Stimulated activated CD8-positive, alpha-beta memory T cell treated with anti-CD3 and anti-CD28 coated beads, Interleukin-15, amount 100 ng/mL, for 4 hours (primary cell): Measurements from ENCODE around the gene PGP.
"Not testable (repeated sequence)": the region's sequence is repeated elsewhere in the genome, so short reads cannot be mapped to it uniquely, and the experiment has no call there.

ENCODE experiments used
- DNase-seq, 2 donors: peaks; one replicate each; pipeline ENCODE4 v3.0.0-alpha.2; 2020; ENCODE audit warnings: low read depth in 2 of 2

Gene PGP

DNA sequence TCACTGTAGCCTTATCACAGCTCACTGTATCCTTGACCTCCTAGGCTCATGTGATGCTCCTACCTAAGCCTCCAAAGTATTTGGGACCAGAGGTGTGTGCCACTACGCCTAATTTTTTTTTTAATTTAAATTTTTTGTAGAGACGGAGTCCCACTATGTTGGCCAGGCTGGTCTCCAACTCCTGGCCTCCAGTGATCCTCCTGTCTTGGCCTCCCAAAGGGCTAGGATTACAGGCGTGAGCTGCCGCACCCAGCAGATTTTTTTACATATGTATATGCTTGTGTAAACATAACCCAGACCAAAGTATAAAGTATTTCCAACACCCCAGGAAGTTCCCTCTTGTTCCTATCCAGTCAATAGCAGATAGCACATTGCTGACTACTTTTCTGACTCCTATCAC is 1.7 kb upstream of the PGP start:
- no peak for DNase-seq

DNA sequence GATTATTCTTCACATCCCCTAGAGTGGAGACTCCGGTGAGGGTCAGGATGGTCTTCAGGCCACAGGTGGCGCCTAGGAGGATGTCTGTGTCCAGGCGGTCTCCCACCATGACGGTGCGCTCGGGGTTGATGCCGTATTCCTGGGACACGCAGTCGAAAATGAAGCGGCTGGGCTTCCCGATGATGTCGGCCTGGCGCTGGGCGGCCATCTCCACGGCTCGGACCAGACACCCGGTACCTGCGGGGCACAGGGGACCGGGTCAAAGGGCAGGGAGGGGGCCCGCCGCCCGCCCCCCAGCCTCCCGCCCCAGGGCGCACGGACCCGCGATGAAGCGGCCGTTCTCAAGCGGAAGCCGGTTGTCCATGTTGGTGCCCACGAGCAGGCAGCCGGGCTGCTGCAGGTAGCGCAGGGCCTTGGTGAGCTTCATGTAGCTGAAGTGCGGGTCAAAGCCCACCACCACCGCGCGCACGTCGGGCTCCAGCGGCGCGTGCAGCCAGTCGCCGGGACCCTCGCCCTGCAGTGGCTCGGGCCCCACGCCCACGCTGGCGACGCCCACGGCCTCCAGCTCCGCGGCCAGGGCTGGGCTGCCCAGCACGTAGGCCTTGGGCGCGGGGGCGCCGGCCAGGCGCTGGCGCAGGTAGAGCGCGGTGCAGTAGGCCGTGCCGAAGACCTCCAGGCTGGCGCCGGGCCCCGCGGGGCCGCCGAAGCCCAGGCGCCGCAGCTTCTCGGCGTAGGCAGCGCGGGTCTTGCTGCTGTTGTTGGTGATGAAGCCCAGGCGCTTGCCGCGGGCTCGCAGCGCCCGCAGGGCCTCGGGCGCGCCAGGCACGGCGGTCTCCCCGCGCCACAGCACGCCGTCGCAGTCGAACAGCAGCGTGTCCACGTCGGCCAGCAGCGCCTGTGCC is 572 bp downstream of the PGP start:
- no peak for DNase-seq

- no peak for DNase-seq
Measured at GRCh38 chr16:2212362-2213324, 2.0 kb downstream of the PGP start.

- DNase-seq = no peak
Measured at GRCh38 chr16:2211923-2212347, 2.7 kb downstream of the PGP start.

- DNase-seq = no peak
Measured at GRCh38 chr16:2210386-2211365, 4.0 kb downstream of the PGP start, which contains the start of gene BRICD5. TSS of gene BRICD5 (minus strand) at chr16:2210863. CDS start at chr16:2210833, 30 bp downstream.

DNA sequence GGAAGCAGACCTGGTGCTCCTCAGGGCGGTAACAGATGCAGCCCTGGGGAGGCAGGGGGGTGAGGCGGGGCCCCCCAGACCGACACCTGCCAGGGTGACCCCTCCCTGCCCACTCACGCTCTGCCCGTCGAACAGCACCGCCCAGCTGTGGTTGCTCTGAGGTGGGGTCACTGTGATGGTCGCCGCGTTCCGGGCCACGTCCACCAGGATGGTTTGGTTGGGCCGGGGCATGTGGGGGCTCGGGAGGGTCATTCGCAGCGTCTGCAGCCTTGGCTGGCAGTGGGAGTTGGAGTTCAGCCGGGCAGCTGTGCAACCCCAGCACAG is 4.7 kb downstream of the PGP start:
- no peak for DNase-seq

GRCh38 chr16:2209258-2210008 is 5.2 kb downstream of the PGP start:
- no peak for DNase-seq

DNA sequence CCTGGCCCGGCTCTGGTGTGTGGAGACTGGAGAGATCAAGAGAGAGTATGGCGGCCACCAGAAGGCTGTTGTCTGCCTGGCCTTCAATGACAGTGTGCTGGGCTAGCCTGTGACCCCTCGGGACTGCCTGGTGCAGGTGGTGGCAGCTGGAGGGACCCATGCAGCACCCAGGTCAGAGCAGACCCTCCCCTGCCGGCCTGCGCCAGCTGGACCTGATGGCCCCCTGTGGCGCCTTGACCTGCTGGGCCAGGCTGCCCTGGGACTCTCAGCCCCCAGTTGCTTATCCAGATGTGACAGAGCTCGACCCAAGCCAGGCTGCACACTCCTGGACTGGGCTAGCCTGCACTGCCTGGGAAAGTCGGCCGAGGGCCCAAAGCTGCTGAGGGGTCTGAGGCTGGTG is 5.9 kb downstream of the PGP start:
- no peak for DNase-seq

DNA sequence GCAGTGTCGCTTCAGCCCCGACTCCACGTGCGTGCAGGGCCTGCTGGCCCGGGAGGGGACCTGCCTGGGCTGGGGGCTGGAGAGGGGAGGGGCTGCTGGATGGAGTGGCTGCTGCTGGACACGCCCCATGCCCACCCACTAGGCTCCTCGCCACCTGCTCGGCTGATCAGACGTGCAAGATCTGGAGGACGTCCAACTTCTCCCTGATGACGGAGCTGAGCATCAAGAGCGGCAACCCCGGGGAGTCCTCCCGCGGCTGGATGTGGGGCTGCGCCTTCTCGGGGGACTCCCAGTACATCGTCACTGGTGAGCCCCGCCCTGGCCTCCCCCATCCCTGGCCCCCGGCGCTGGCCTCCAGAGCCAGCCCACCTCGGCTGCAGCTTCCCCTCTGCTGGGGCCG is 6.3 kb downstream of the PGP start:
- DNase-seq = no peak

DNA sequence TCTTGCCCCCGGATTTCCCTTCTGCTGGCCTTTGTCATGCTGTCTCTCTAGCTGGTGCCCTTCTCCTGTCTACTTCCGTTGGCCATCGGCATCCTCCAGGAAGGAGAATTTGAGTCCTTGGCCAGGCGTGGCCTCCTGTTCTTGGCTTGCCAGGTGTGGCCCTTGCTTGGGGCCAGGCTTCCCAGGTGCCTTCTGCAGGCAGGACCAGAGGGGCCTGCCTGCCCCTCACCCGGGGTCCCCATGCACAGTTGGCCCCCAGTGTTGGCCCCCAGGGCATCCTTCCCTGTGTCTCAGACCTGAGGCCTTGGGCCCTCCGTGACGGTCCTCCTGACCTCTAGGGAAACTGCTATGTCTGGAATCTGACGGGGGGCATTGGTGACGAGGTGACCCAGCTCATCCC is 6.8 kb downstream of the PGP start:
- DNase-seq = no peak

GRCh38 chr16:2206780-2207433 is 7.7 kb downstream of the PGP start:
- DNase-seq = no peak

DNA sequence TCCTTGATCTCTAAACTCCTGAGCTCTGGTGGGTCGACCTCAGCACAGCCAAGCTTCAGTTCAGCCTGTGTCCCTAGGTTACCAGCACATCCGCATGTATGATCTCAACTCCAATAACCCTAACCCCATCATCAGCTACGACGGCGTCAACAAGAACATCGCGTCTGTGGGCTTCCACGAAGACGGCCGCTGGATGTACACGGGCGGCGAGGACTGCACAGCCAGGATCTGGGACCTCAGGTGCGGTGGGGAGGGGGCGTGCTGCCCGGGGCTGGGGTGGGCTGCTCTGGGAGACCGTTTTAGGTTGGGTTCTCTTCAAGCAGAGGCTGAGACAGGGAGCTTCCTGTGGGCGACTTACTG is 8.2 kb downstream of the PGP start:
- no peak for DNase-seq

DNA sequence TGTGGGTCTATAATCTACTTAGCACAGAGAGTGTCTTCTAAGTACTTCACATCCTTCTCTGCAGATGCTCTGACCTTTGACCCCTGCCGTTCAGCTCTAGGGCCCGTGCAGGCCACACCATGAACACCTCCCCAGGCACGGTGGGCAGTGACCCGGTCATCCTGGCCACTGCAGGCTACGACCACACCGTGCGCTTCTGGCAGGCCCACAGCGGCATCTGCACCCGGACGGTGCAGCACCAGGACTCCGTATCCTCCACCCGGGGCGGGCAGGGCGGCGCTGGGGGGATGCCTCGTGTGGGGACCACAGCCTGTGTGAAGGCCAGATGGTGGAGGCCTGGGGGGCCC is 8.7 kb downstream of the PGP start:
- DNase-seq = no peak

DNA sequence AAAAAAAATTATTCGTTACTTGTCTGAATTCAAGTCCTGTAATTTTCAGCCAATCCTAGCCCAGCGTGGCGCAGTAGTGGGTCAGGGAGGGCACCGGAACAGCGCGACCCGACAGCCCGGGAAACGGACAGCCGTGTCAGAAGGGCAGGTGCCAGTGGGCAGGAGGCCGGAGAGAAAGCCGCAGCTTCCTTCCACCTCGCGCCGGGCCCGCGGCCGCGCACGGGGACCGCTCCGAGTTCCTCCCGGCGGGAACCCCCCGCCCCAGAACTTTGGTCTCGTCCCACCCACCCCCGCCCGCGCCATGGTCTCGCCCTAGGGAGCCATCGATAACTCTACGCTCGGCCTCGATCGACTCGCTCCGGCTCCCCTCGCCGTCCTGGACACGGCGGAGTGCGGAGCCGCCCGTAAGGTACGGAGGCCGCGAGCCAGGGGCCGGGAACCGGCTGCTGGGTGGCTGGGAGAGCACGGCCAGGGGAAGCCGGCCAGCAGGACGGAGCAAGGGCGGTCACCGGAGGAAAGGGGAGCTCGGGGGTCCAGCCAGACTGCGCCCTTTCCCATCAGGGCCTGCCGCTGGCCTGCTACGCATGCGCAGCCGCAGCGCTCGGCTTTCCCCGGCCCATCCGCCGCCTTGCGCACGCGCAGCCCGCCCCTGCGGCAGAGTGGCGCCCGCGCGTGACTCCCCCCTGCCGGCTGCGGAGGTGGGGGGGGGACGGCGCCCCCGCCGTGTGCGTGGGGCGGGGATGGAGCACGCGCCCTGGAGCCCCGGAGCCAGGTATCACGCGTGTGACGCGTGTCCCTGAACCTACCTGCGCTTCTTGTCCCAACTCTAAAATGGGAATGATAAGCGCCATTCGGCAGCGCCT is 9.3 kb downstream of the PGP start, which contains the start of gene MLST8:
Gene MLST8 (plus strand): TSS at position 351 of the 863 bp plus-strand sequence. CDS start 632 bp downstream, outside the sequence.
- peak; percentile 78 to 90 for DNase-seq

GRCh38 chr16:2204416-2205103 is 10.1 kb downstream of the PGP start:
- no peak for DNase-seq

DNA sequence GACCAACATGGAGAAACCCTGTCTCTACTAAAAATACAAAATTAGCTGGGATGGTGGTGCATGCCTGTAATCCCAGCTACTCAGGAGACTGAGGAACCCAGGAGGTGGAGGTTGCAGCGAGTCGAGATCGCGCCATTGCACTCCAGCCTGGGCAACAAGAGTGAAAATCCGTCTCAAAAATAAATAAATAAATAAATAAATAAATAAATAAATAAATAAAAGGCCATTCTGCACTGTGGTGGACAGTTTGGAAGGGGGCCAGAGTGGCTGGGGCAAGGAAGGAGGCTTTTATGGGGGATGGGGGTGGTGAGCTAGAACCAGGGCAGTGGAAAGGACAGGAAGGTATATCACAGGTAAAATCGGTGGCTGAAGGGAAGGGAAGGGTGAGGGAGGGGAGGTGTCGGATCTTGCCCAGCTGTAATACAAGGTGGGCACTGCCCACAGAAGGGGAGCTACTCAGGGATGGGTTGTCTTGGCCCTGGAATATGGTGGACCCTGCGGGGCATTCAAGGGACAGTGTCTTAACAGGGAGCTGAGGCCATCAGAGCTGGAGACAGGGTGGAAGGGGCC is 11.4 kb downstream of the PGP start:
- DNase-seq = not testable (repeated sequence)

GRCh38 chr16:2200313-2200712 is 14.3 kb downstream of the PGP start:
- DNase-seq = no peak

GRCh38 chr16:2199621-2200139 is 15.0 kb downstream of the PGP start:
- DNase-seq = no peak
